WTC11 (cell line): ENCODE results near the gene BCL2L1.

Source experiments
- CTCF ChIP-seq: fragments of 200-600 bp; IDR thresholded peaks from 2 replicates; pipeline ENCODE4 v1.8.0; 2022; ENCODE audit warnings: antibody characterized with exemption
- JUN ChIP-seq: sonication (generic); formaldehyde crosslinking; IDR thresholded peaks from 2 replicates; pipeline ENCODE4 v1.8.0; 2023; ENCODE audit warnings: mild to moderate bottlenecking, missing genetic modification reagents
- NFATC4 ChIP-seq: fragments of 250-450 bp; sonication (Bioruptor Pico); IDR thresholded peaks from 2 replicates; pipeline ENCODE4 v1.9.0; 2021; ENCODE audit warnings: mild to moderate bottlenecking
- NR2C2 ChIP-seq: sonication (generic); formaldehyde crosslinking; IDR thresholded peaks from 2 replicates; pipeline ENCODE4 v1.8.0; 2022; ENCODE audit warnings: mild to moderate bottlenecking, missing genetic modification reagents
- NR3C1 ChIP-seq: sonication (generic); formaldehyde crosslinking; conservative IDR thresholded peaks from 2 replicates; pipeline ENCODE4 v1.8.1; 2023; ENCODE audit warnings: low read depth, mild to moderate bottlenecking, missing genetic modification reagents
- USF2 ChIP-seq: sonication (generic); formaldehyde crosslinking; IDR thresholded peaks from 2 replicates; pipeline ENCODE4 v1.8.1; 2023; ENCODE audit warnings: mild to moderate bottlenecking, missing genetic modification reagents, moderate library complexity
- ZBTB21 ChIP-seq: sonication (generic); formaldehyde crosslinking; IDR thresholded peaks from 2 replicates; pipeline ENCODE4 v1.8.1; 2023; ENCODE audit warnings: mild to moderate bottlenecking, missing genetic modification reagents, borderline replicate concordance
- ZNF317 ChIP-seq: sonication (generic); formaldehyde crosslinking; IDR thresholded peaks from 2 replicates; pipeline ENCODE4 v1.8.1; 2023; ENCODE audit warnings: low read depth, mild to moderate bottlenecking, moderate library complexity, missing genetic modification reagents, borderline replicate concordance

GRCh38 chr20:31757254-31757653 is 34.6 kb upstream of the BCL2L1 start:
- TF ChIP-seq CTCF (no peak), NR2C2 (CRISPR knock-in tag) (no peak), NR3C1 (CRISPR knock-in tag) (no peak), USF2 (CRISPR knock-in tag) (no peak), NFATC4 (CRISPR knock-in tag) (no peak), ZNF317 (no peak), JUN (no peak), ZBTB21 (no peak)
